Astrocyte of the spinal cord (primary cell): ENCODE data around the gene PDE6A.

ENCODE experiments used
- DNase-seq: peaks from one replicate; pipeline ENCODE4 v3.0.0; 2011; ENCODE audit warnings: low read depth, low spot score
- H3K4me3 ChIP-seq: 2 replicates; pipeline ENCODE4 v1.5.1; 2011; ENCODE audit warnings: low read depth, mild to moderate bottlenecking, low read length, moderate library complexity
- in situ Hi-C: cut with HindIII; loops from 2 replicates; pipeline ENCODE4 v1.10.0; 2017; ENCODE audit warnings: low sequenced_read_pairs
- TF ChIP-seq, protein P1 (sequence below): IDR thresholded peaks from 2 replicates; pipeline ENCODE4 v1.5.1; 2012; ENCODE audit warnings: low read depth, mild to moderate bottlenecking, low read length, inconsistent platforms

The PDE6A gene

DNA sequence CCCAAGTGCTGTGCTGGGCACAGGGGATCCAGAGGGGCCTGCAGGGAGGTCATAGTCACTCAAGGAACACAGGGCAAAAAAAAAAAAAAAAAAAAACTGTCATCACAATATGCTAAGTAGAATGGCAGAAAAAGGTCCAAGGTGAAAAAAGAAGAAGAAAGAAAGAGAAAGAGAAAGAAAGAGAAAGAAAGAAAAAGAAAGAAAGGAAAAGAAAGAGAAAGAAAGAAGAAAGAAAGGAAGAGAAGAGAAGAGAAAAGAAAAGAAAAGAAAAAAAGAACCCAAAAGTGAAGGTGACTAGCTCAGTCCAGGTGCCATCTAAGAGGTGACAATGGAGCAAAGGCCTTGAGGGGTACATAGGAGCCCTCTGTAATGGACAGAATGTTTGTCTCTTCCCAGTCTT lies 73.9 kb downstream of the PDE6A start:
- DNase-seq: no peak
- in situ Hi-C loops: no loop called here
- H3K4me3 ChIP-seq: no peak overlapping the region
- TF ChIP-seq, protein P1, sequence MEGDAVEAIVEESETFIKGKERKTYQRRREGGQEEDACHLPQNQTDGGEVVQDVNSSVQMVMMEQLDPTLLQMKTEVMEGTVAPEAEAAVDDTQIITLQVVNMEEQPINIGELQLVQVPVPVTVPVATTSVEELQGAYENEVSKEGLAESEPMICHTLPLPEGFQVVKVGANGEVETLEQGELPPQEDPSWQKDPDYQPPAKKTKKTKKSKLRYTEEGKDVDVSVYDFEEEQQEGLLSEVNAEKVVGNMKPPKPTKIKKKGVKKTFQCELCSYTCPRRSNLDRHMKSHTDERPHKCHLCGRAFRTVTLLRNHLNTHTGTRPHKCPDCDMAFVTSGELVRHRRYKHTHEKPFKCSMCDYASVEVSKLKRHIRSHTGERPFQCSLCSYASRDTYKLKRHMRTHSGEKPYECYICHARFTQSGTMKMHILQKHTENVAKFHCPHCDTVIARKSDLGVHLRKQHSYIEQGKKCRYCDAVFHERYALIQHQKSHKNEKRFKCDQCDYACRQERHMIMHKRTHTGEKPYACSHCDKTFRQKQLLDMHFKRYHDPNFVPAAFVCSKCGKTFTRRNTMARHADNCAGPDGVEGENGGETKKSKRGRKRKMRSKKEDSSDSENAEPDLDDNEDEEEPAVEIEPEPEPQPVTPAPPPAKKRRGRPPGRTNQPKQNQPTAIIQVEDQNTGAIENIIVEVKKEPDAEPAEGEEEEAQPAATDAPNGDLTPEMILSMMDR: no peak

DNA sequence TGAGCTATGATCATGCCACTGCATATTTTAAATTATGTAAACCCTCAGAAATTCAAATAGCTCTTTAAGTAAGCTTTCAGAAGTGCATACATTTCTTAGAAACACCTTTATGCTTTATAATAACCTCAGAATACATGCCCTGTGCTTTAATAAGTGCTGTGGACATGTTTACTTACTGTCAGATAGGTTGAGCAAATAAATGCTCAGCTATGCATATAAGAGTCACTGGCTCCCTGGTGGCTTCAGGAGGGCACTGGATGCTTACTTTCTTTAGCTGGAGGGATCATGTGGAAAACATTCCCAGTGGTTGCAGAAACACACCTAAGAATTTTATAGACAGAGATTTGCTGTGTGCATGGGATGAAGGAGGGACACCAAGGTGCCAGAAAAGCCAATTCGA lies 74.4 kb downstream of the PDE6A start:
- in situ Hi-C loops: no loop called here
- H3K4me3 ChIP-seq: no peak overlapping the region
- TF ChIP-seq, protein P1: no peak
- no peak for DNase-seq

DNA sequence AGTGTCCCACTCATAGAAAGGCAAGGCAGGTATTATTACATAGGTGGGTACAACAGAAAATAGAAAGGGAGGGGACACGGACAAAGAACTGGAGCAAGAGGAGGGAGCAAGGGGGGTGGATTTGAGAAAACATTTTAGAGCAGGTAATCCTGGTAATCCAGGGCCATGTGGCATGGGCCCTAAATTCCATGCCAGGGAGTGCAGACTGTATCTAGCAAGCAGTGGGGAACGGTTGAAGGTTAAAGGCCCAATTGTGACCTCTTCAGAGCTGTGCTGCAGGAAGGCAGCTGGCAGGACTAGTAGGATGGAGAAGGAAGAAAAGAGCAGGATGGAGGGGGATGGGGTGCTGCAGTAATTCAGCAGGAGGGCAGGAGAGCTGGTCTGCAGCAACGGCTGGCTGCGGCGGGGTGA lies 75.2 kb downstream of the PDE6A start:
- no peak overlapping the region for H3K4me3 ChIP-seq
- TF ChIP-seq, protein P1: no peak
- in situ Hi-C loops: no loop called here
- no peak for DNase-seq

DNA sequence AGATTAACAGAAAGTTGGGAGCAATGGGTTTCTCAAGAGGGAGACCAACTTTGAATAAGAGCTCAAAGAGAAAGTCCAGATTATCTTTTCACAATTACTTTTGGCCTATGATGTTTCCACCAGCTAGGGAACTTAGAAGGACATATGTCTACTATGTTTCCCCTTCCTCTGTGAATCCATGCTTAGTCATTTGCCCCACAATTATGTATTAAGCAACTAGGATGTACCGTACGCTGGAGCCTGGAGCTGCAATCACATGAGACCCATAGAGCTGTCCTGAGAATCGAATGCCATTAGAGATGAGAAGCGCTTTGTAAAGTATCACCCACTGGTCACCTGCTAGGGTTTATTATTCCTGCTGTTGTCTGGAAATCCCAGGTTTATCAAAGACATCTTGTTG lies 78.8 kb downstream of the PDE6A start:
- no peak overlapping the region for H3K4me3 ChIP-seq
- TF ChIP-seq, protein P1: no peak
- in situ Hi-C loops: no loop called here
- no peak for DNase-seq

DNA sequence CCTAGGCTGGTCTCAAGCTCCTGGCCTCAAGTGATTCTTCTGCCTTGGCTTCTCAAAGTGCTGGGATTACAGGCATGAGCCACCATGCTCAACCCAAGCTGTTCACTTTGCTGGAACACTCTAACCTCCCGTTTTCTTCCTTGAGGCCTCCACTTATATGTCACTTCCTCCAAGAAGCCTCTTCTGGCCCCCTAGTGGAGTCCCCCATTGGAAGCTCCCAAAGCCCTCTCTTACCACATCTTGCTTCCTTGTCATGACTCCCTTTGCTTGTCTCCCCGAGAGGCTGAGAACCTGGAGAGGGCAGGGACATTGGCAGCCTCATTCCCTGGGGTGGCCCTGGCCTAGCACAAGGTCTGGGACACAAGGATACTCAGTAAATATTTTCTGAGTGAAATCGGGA lies 80.8 kb downstream of the PDE6A start:
- TF ChIP-seq, protein P1: no peak
- H3K4me3 ChIP-seq: no peak overlapping the region
- in situ Hi-C loops: no loop called here
- DNase-seq: no peak

DNA sequence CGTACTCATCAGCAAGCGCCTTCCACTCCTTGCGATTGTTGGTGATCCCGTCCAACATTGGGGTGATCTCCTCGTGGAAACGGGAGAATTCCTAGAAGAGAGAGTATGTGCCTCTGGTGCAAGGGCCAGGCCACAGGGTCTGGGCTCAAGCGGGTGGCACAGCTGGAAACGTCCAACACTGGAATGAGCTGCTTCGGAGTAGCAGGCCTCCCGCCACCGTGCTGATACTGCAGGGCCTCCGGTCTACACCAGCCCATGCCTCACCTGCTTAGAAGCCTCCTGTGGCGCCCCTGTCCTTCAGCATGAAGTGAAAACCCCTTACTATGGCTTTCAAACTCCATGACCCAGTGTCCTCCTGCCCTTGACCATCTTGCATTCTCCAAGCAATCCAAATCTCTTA lies 81.4 kb downstream of the PDE6A start:
- TF ChIP-seq, protein P1: no peak
- in situ Hi-C loops: no loop called here
- H3K4me3 ChIP-seq: no peak overlapping the region
- DNase-seq: no peak

DNA sequence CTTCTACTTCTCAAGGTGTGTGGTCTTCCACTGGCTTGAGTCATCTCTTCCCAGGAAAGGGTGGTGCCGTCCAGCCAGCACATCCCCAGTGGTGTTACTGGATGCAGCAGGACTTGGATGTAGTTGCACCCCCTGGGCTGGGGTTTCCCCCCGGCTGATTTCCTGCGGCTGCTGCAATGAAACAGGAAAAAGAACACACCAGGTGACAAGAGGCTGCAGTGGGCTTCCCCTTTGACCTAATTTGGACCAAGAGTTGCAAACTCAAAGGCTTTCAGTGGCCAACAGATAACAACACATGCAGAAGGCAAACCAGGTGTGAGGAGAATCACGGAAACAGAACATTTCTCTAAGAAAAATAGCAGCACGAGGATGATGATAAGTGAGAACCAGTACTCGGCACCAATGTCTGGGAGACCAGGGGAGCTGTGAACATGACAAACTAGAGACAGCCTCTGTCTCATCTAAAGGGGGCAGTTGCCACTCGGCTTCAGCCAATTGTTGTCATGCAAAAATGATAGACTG lies 83.7 kb downstream of the PDE6A start:
- in situ Hi-C loops: no loop called here
- peak; percentile 37 for DNase-seq
- TF ChIP-seq, protein P1: no peak
- H3K4me3 ChIP-seq: no peak overlapping the region
